Neural progenitor cell (in vitro differentiated cells): ENCODE measurements around the gene CACTIN. TPM values are rescaled to one million over a fixed set of nuclear protein-coding genes. Genes with fewer than 3 reads are reported as not detected.

Experiments used
- DNase-seq: peaks from one replicate; pipeline ENCODE4 v3.0.0-alpha.2; 2016; ENCODE audit warnings: low spot score
- H2AFZ ChIP-seq: fragments of 200-600 bp; sonication (generic); replicated peaks from 2 replicates; pipeline ENCODE4 v1.6.1; 2016; ENCODE audit warnings: antibody characterized with exemption
- H3F3A ChIP-seq: fragments of 200-600 bp; sonication (generic); 2 replicates; pipeline ENCODE4 v1.6.1; 2016; ENCODE audit warnings: antibody characterized with exemption, low read depth
- H3K27ac ChIP-seq: fragments of 200-600 bp; sonication (generic); 2 replicates; pipeline ENCODE4 v1.5.1; 2016; ENCODE audit warnings: mild to moderate bottlenecking
- H3K27me3 ChIP-seq: fragments of 200-600 bp; sonication (generic); 2 replicates; pipeline ENCODE4 v1.6.1; 2016; ENCODE audit warnings: mild to moderate bottlenecking, moderate library complexity
- H3K36me3 ChIP-seq: fragments of 200-600 bp; sonication (generic); 2 replicates; pipeline ENCODE4 v1.5.1; 2016
- H3K4me1 ChIP-seq: fragments of 200-600 bp; sonication (generic); 2 replicates; pipeline ENCODE4 v1.6.1; 2016; ENCODE audit warnings: mixed run types
- H3K4me2 ChIP-seq: fragments of 200-600 bp; sonication (generic); 2 replicates; pipeline ENCODE4 v1.6.1; 2016
- H3K4me3 ChIP-seq: fragments of 200-600 bp; sonication (generic); 2 replicates; pipeline ENCODE4 v1.5.1; 2016
- H3K79me2 ChIP-seq: fragments of 200-600 bp; sonication (generic); 2 replicates; pipeline ENCODE4 v1.6.1; 2016; ENCODE audit warnings: low read depth
- H3K9ac ChIP-seq: fragments of 200-600 bp; sonication (generic); 2 replicates; pipeline ENCODE4 v1.6.1; 2016
- H3K9me3 ChIP-seq: fragments of 200-600 bp; sonication (generic); 2 replicates; pipeline ENCODE4 v1.5.1; 2016; ENCODE audit warnings: low read depth
- H4K20me1 ChIP-seq: fragments of 200-600 bp; sonication (generic); 2 replicates; pipeline ENCODE4 v1.6.1; 2016; ENCODE audit warnings: low read depth
- H3K27ac Mint-ChIP-seq: 3 replicates; pipeline ENCODE4 v1.8.0; 2021; ENCODE audit warnings: mixed read lengths
- H3K27me3 Mint-ChIP-seq: 2 replicates; pipeline ENCODE4 v1.8.0; 2022; ENCODE audit warnings: low read depth, mild to moderate bottlenecking, inconsistent platforms, moderate library complexity, mixed read lengths; ENCODE audit not compliant: insufficient read depth
- H3K36me3 Mint-ChIP-seq: 3 replicates; pipeline ENCODE4 v1.8.0; 2021; ENCODE audit warnings: mixed read lengths
- H3K4me1 Mint-ChIP-seq: 3 replicates; pipeline ENCODE4 v1.8.0; 2021; ENCODE audit warnings: mixed read lengths
- H3K4me3 Mint-ChIP-seq: 3 replicates; pipeline ENCODE4 v1.8.0; 2021; ENCODE audit warnings: mild to moderate bottlenecking, moderate library complexity, mixed read lengths
- H3K9me3 Mint-ChIP-seq: 3 replicates; pipeline ENCODE4 v1.8.0; 2020; ENCODE audit warnings: mixed read lengths
- CTCF ChIP-seq: fragments of 200-600 bp; sonication (generic); IDR thresholded peaks from 2 replicates; pipeline ENCODE4 v1.5.1; 2017; ENCODE audit warnings: antibody characterized with exemption, mild to moderate bottlenecking
- EZH2 ChIP-seq: fragments of 200-600 bp; sonication (generic); IDR thresholded peaks from 2 replicates; pipeline ENCODE4 v1.6.1; 2017; ENCODE audit warnings: antibody characterized with exemption, mild to moderate bottlenecking, moderate library complexity
- EZH2phosphoT487 ChIP-seq: fragments of 200-600 bp; sonication (generic); IDR thresholded peaks from 2 replicates; pipeline ENCODE4 v1.6.1; 2017; ENCODE audit warnings: antibody characterized with exemption
- total RNA-seq: library from RNA; depleted of rRNA; stranded (reverse); fragments of >200 nt; gene quantifications from 2 replicates; pipeline ENCODE4 v1.2.3, GENCODE V29; 2015; ENCODE audit warnings: low replicate concordance

The CACTIN gene
- total RNA-seq, 1 donor from 2014 or later, result 6.0 TPM

DNA sequence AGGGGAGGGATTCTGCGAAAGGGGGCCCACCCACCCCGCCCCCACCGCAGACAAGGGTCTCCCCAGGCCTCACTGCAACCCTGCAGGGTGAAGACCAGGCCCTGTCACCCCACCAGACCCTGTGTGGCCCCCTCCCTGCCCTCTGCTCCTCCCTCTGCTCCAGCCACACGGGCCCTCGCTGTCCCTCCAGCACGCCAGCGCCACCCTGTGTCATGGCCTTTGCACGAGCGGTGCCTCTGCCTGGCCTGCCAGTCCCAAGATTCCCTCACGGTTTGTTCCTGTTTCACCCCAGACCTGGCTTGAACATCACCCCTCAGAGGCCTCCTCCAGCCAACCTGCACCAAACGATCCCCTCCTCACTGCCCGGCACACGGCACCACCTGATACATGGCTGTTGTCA is 46.4 kb upstream of the CACTIN start:
- Mint-ChIP-seq H3K9me3 (no peaks in the 10 kb centered on the region), H3K27me3 (peaks cover 8% of the 10 kb centered on the region), H3K36me3 (no peaks in the 10 kb centered on the region), H3K27ac (no peak overlapping the region), H3K4me3 (peak overlapping the region; percentile 55), H3K4me1 (peaks cover 36% of the 10 kb centered on the region)
- TF ChIP-seq CTCF (peak; percentile 14), EZH2 (no peak)
- Histone ChIP-seq H2AFZ (no peak overlapping the region), H3F3A (no peaks in the 10 kb centered on the region), H3K4me3 (no peak overlapping the region), H3K4me1 (peaks cover 39% of the 10 kb centered on the region), H3K4me2 (no peak overlapping the region), H3K79me2 (peaks cover 50% of the 10 kb centered on the region), H3K9me3 (no peaks in the 10 kb centered on the region), H3K36me3 (no peaks in the 10 kb centered on the region), H3K9ac (no peak overlapping the region), H3K27ac (no peak overlapping the region), H4K20me1 (peaks cover 82% of the 10 kb centered on the region), H3K27me3 (no peaks in the 10 kb centered on the region)
- peak; percentile 41 for DNase-seq

DNA sequence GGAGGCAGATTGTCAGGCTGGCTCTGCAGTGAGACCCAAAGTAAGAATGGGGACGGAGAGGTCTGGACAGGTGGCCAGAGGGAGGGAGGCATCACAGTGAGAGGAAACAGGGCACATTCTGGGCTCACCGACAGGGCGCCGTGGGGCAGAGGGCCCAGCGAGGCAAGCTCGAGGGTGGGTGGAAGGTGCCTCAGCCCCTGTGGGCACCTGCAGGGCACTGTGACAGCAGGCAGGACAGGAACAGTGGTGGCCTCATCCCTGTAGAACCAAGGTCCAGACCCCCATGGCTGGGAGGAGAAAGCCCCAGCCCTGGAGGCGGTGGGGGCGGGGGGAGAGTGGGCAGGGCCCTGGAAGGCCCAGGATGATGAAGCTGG is 46.0 kb upstream of the CACTIN start:
- DNase-seq, result no peak
- Histone ChIP-seq H3K36me3 (no peaks in the 10 kb centered on the region), H3K4me3 (no peak overlapping the region), H3K27ac (peak overlapping the region; percentile 76), H3K4me1 (peaks cover 39% of the 10 kb centered on the region), H2AFZ (no peak overlapping the region), H3K9ac (peak overlapping the region; percentile 5), H3K9me3 (no peaks in the 10 kb centered on the region), H3K4me2 (no peak overlapping the region), H3K27me3 (no peaks in the 10 kb centered on the region), H3K79me2 (peaks cover 50% of the 10 kb centered on the region), H3F3A (no peaks in the 10 kb centered on the region), H4K20me1 (peaks cover 82% of the 10 kb centered on the region)
- Mint-ChIP-seq H3K9me3 (no peaks in the 10 kb centered on the region), H3K27ac (no peak overlapping the region), H3K4me1 (peaks cover 36% of the 10 kb centered on the region), H3K4me3 (no peak overlapping the region), H3K36me3 (no peaks in the 10 kb centered on the region), H3K27me3 (peaks cover 8% of the 10 kb centered on the region)
- TF ChIP-seq EZH2 (no peak), CTCF (no peak), EZH2phosphoT487 (no peak)

DNA sequence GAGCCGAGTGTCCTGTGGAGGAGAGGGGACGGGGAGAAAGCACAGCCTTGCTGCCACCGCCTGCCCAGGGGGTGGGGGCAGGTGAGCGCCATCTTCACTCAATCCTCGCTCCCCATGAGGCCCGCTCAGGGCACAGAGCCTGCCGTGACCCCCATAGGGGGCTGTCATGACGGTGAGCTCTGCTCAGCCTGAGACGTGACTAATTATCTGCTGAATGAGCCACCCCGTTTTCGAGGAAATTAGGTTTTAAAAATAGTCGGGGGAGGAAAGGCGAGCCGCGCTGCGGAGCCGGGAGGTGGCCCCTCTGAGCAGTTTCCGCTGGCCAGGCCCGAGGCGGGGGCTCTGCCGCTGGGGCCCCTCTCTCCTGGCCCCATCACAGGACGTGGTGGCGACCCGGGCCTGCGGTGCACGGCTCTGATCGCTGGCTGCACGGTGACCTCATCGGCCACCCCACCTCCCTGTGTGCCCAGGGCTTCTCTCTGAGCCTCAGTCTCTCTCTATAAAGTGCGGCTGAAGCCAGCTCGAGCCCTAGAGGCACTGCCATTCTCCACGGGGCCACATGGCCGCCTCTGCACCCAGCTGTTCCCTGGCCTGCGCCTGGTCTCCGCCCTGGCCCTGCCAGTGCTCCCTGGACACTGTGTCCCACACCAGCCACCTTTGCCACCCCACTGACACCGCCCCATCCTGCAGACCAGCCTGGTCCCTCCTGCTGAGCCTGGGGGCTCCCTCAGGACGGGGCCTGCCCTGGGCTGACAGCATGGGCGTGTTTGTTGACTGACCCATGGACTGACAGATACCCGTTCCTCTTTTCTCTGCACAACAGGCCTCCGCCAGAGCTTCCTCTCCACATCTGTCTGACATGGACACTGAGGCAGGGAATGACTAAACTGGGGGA is 45.3 kb upstream of the CACTIN start:
- H4K20me1 ChIP-seq, result peaks cover 82% of the 10 kb centered on the region
- H3K27me3 ChIP-seq, result no peaks in the 10 kb centered on the region
- H3K27ac ChIP-seq, result peak overlapping the region; percentile 76
- Mint-ChIP-seq H3K36me3 (no peaks in the 10 kb centered on the region), H3K4me1 (peaks cover 36% of the 10 kb centered on the region), H3K27me3 (peaks cover 8% of the 10 kb centered on the region), H3K27ac (no peak overlapping the region), H3K4me3 (no peak overlapping the region), H3K9me3 (no peaks in the 10 kb centered on the region)
- peaks cover 39% of the 10 kb centered on the region for H3K4me1 ChIP-seq
- peak overlapping the region; percentile 37 for H3K9ac ChIP-seq
- no peak overlapping the region for H3K4me3 ChIP-seq
- TF ChIP-seq CTCF, result no peak
- TF ChIP-seq EZH2phosphoT487, result no peak
- no peak for TF ChIP-seq EZH2
- peaks cover 47% of the 10 kb centered on the region for H3K79me2 ChIP-seq
- DNase-seq, result no peak
- no peaks in the 10 kb centered on the region for H3K9me3 ChIP-seq
- H3K36me3 ChIP-seq, result no peaks in the 10 kb centered on the region
- peak overlapping the region; percentile 38 for H3K4me2 ChIP-seq
- H3F3A ChIP-seq, result no peaks in the 10 kb centered on the region
- no peak overlapping the region for H2AFZ ChIP-seq
